Type B pancreatic cell (in vitro differentiated cells): ENCODE results near the gene SMG1. TPM values are rescaled to one million over a fixed set of nuclear protein-coding genes. Genes with fewer than 3 reads are reported as not detected.

Experiments
- DNase-seq: peaks from one replicate; pipeline ENCODE4 v3.0.0; 2021; ENCODE audit warnings: mixed read lengths; ENCODE audit not compliant: unreplicated experiment; ENCODE audit errors: extremely low spot score
- H3K27ac Mint-ChIP-seq: 2 replicates; pipeline ENCODE4 v1.8.0; 2021; ENCODE audit warnings: mild to moderate bottlenecking, mixed read lengths
- H3K27me3 Mint-ChIP-seq: 2 replicates; pipeline ENCODE4 v1.8.0; 2021; ENCODE audit warnings: mixed read lengths
- H3K36me3 Mint-ChIP-seq: 2 replicates; pipeline ENCODE4 v1.8.0; 2021; ENCODE audit warnings: mixed read lengths
- H3K4me1 Mint-ChIP-seq: one replicate; pipeline ENCODE4 v1.8.0; 2021; ENCODE audit warnings: mixed read lengths; ENCODE audit not compliant: unreplicated experiment
- H3K4me3 Mint-ChIP-seq: 2 replicates; pipeline ENCODE4 v1.8.0; 2021; ENCODE audit warnings: mild to moderate bottlenecking, mixed read lengths
- H3K9me3 Mint-ChIP-seq: 2 replicates; pipeline ENCODE4 v1.8.0; 2021; ENCODE audit warnings: mixed read lengths
- CTCF ChIP-seq: fragments of 200-600 bp; sonication (generic); conservative IDR thresholded peaks from 2 replicates; pipeline ENCODE4 v1.5.0; 2021; ENCODE audit warnings: antibody characterized with exemption, mild to moderate bottlenecking
- total RNA-seq: library from RNA; stranded (reverse); gene quantifications from 2 replicates; pipeline ENCODE4 v1.2.1, GENCODE V29; 2021; ENCODE audit warnings: low replicate concordance

The SMG1 gene
- total RNA-seq, 1 donor from 2014 or later = 80.5 TPM

GRCh38 chr16:18948372-18949020, 22.3 kb upstream of the SMG1 start:
- H3K27me3 Mint-ChIP-seq = no peaks in the 10 kb centered on the region
- H3K36me3 Mint-ChIP-seq = no peaks in the 10 kb centered on the region
- H3K4me1 Mint-ChIP-seq = no peaks in the 10 kb centered on the region
- H3K9me3 Mint-ChIP-seq = no peaks in the 10 kb centered on the region
- TF ChIP-seq CTCF = no peak
- H3K27ac Mint-ChIP-seq = no peak overlapping the region
- DNase-seq = no peak
- H3K4me3 Mint-ChIP-seq = no peak overlapping the region

GRCh38 chr16:18945233-18945632, 19.0 kb upstream of the SMG1 start:
- Mint-ChIP-seq H3K27ac (no peak overlapping the region), H3K4me1 (no peaks in the 10 kb centered on the region), H3K9me3 (no peaks in the 10 kb centered on the region), H3K27me3 (no peaks in the 10 kb centered on the region), H3K36me3 (no peaks in the 10 kb centered on the region), H3K4me3 (no peak overlapping the region)
- DNase-seq = no peak
- no peak for TF ChIP-seq CTCF

GRCh38 chr16:18943414-18943813, 17.2 kb upstream of the SMG1 start:
- no peaks in the 10 kb centered on the region for H3K9me3 Mint-ChIP-seq
- no peak overlapping the region for H3K4me3 Mint-ChIP-seq
- H3K36me3 Mint-ChIP-seq = no peaks in the 10 kb centered on the region
- no peaks in the 10 kb centered on the region for H3K27me3 Mint-ChIP-seq
- H3K27ac Mint-ChIP-seq = no peak overlapping the region
- TF ChIP-seq CTCF = no peak
- H3K4me1 Mint-ChIP-seq = no peaks in the 10 kb centered on the region
- no peak for DNase-seq

- DNase-seq = no peak
- Mint-ChIP-seq H3K27me3 (peaks cover 3% of the 10 kb centered on the region), H3K9me3 (no peaks in the 10 kb centered on the region), H3K36me3 (no peaks in the 10 kb centered on the region), H3K4me3 (no peak overlapping the region), H3K27ac (no peak overlapping the region), H3K4me1 (no peaks in the 10 kb centered on the region)
- TF ChIP-seq CTCF = no peak
Observed at GRCh38 chr16:18942061-18942460, 15.9 kb upstream of the SMG1 start.

- Mint-ChIP-seq H3K4me1 (no peaks in the 10 kb centered on the region), H3K27ac (no peak overlapping the region), H3K36me3 (no peaks in the 10 kb centered on the region), H3K27me3 (peaks cover 8% of the 10 kb centered on the region), H3K4me3 (no peak overlapping the region), H3K9me3 (no peaks in the 10 kb centered on the region)
- DNase-seq = no peak
- no peak for TF ChIP-seq CTCF
Observed at GRCh38 chr16:18941471-18941870, 15.3 kb upstream of the SMG1 start.

GRCh38 chr16:18938986-18939385, 12.8 kb upstream of the SMG1 start:
- TF ChIP-seq CTCF = no peak
- Mint-ChIP-seq H3K9me3 (no peaks in the 10 kb centered on the region), H3K27me3 (peaks cover 8% of the 10 kb centered on the region), H3K4me1 (no peaks in the 10 kb centered on the region), H3K36me3 (no peaks in the 10 kb centered on the region), H3K4me3 (no peak overlapping the region), H3K27ac (no peak overlapping the region)
- no peak for DNase-seq
